Endometrial microvascular endothelial cells (primary cell): Measurements from ENCODE around the gene CWF19L2. TPM values are rescaled to one million over a fixed set of nuclear protein-coding genes. Genes with fewer than 3 reads are reported as not detected.
"Not testable (repeated sequence)": the region's sequence is repeated elsewhere in the genome, so short reads cannot be mapped to it uniquely, and the experiment has no call there.

ENCODE experiments used
- in situ Hi-C: cut with HindIII; loops from 2 replicates; pipeline ENCODE4 v1.10.0; 2017; ENCODE audit warnings: low sequenced_read_pairs, low pct_unique_long_range_greater_than_20kb; ENCODE audit errors: inconsistent ontology term
- total RNA-seq: library from RNA; depleted of rRNA; stranded (reverse); fragments of >200 nt; gene quantifications from one replicate; pipeline ENCODE4 v1.2.3, GENCODE V29; 2015; ENCODE audit errors: inconsistent ontology term

CWF19L2 gene
- total RNA-seq, 1 donor from 2014 or later = 5.9 TPM

GRCh38 chr11:107442715-107443215, 14.9 kb downstream of the CWF19L2 start:
- in situ Hi-C loops = no loop called here

DNA sequence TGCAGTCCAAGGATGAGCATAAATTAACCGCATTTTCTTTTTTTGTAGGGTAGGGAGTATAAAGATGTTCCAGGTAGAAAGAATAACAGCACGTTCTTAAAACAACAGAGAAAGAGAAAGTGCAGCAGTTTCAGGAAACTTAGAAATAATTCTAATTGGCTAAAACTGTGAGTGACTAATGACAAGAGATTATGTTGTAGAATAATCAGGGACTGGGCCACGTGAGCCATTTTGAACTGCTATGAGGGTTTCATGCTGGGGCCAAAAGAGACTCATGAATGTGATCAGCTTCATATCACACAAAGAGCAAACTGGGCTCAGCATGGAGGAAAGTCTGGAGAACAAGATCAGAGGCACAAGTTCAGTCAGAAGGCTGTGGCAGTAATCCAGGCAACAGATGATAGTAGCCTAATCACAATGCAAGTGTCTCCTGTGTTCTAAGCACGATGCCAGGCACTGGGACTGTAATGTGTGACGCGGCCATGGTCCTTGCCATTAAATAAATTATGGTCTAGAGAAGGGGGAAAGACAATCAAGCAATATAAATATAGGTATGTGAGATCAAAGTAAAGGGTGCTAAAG, 17.9 kb downstream of the CWF19L2 start:
- in situ Hi-C loops = no loop called here

DNA sequence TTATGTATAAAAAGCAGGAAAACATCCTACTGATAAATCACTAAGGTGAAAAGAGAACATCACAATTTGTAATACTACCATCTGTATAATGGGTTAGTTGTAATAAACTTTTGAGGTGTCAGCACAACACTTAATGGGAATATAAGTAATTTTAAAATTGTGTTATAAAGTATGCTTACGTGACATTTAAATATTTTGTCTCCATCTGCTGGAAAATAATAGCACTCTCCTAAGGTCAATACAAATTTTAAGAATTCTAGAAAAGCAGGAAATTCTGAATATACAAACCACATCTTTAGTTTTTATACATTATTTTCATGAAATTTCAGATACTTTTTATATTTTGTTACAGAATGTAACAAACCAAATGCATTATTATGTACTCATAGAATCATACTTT, 19.5 kb downstream of the CWF19L2 start:
- in situ Hi-C loops = no loop called here

DNA sequence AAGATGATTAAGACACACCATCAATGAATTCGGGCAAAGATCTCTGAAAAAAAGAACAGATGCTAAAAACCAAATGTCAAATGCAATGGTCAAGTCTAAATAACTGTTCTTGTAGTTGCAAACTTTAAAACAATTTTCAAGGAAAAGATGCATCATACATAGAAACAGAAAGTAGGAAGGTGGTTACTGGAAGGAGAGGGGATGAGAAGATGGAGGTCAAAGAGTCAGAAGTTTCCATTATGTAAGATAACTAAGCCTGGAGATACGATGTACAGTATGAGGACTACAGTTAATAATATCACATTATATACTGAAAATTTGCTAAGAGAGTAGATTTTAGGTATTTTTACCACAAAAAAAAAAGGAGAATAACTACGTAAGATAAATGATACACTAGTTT, 27.1 kb downstream of the CWF19L2 start:
- in situ Hi-C loops = no loop called here

GRCh38 chr11:107427569-107428180, 29.9 kb downstream of the CWF19L2 start:
- in situ Hi-C loops = no loop called here

- in situ Hi-C loops = no loop called here
These were observed 44.3 kb downstream of the CWF19L2 start for GRCh38 chr11:107413352-107413751.

GRCh38 chr11:107408762-107409211, 48.8 kb downstream of the CWF19L2 start:
- in situ Hi-C loops = no loop called here

DNA sequence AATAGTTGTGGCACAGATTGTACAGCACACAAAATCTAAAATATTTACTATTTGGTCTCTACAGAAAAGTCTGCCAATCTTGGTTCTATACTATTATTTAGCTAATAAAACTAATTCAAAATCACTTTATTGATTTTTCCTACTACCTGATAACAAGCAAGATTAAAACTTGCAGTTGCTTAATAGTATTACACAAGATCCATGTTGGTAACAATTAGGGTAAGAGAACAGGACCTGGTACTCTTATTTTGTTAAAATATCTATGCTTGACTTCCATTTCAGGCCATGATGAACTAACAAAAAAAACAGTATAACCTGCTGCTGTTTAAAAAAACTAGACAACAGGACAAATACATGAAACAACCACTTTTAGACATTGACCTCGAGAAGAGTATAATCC, 52.4 kb downstream of the CWF19L2 start:
- in situ Hi-C loops = no loop called here

- in situ Hi-C loops = not testable (repeated sequence)
These were observed 56.5 kb downstream of the CWF19L2 start for GRCh38 chr11:107401131-107401530.

DNA sequence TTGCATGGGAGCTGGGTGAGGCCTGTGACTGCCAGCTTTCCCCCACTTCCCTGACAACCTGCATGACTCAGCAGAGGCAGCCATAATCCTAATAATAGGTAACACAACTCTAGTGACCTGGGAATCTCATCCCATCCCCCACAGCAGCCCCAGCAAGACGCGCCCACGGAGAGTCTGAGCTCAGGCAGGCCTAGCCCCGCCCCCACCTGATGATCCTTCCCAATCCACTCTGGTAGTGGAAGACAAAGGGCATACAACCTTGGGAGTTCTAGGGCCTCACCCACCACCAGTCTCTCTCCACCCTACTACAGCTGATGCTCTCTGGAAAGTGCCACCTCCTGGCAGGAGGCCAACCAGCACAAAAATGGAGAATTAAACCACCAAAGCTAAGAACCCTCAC, 60.3 kb downstream of the CWF19L2 start:
- in situ Hi-C loops = no loop called here

- in situ Hi-C loops = no loop called here
These were observed 65.0 kb downstream of the CWF19L2 start for GRCh38 chr11:107392611-107393010.

DNA sequence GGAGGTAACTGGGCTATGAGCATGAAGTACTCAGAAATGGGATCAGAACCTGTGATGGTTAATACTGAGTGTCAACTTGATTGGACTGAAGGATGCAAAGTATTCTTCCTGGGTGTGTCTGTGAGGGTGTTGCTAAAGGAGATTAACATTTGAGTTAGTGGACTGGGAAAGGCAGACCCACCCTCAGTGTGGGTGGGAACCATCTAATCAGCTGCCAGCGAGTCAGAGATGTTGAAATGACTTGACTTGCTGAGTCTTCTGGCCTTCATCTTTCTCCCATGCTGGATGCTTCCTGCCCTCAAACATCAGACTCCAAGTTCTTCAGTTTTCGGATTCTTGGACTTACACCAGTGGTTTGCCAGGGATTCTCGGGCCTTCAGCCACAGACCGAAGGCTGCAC, 66.9 kb downstream of the CWF19L2 start:
- in situ Hi-C loops = not testable (repeated sequence)

GRCh38 chr11:107387666-107388065, 70.0 kb downstream of the CWF19L2 start:
- in situ Hi-C loops = no loop called here

DNA sequence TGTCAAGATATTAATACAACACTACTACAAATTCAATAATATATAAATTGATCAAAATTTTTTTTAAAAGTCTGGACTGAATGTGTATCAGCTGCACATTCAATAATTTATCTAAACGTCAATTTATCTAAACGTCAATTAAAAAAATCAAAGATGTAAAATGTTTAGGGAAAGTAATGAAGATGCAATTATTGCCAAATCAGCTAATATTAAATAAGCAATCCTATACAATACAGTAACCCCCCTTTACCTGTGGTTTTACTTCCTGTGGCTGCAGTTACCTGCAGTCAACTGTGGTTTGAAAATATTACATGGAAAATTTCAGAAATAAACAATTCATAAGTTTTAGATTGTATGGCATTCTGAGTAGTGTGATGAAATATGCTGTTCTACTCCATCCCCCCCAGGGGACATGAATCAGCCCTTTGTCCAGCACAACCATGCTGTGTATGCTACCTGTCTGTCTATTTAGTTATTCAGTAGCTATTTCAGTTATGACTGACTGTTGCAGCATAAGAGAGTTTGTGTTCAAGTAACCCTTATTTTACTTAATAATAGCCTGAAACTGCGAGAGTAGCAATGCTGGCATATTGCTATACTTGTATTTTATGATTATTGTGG, 72.2 kb downstream of the CWF19L2 start:
- in situ Hi-C loops = no loop called here

DNA sequence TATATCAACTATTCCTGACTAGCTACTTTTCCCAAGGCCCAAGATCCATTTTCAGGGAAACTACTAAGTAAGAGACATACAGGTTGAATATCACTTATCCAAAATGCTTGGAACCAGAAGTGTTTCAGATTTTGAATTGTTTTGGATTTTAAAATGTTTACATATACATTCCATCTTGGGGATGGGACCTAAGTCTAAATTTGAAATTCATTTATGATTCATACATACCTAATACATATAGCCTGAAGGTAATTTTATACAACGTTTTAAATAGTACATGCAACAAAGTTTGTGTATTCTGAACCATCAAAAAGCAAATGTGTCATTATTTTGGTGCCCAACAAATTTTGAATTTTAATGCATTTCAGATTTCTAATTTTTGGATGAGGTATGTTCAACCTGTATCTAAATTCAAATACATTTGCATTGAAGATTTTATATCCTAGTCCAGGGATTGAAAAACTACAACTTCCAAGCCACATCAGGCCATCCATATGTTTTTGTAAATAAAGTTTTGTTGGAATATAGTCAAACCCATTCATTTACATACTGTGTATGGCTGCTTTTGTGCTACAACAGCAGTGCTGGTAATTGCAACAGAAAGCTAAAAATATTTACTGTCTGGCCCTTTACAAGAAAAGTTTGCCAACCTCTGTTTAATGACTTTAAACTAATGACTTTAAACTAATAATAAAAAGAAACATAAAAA, 73.3 kb downstream of the CWF19L2 start:
- in situ Hi-C loops = no loop called here

DNA sequence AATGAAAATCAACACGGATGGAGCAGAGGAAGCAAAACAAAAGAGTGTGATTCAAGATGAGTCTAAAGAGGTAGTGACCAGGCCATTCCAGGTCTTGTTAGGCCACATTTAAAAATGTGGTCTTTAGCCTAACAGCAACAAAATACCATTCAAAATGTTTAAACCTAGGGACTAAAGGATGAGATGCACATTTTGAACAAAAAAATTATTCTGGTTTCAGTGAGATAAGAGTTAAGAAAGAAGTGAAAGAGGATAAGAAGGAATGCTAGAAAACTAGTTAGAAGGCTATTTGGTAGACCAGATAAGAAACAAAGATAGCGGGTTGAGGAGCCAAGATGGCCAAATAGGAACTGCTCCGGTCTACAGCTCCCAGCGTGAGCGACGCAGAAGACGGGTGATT, 85.2 kb downstream of the CWF19L2 start:
- in situ Hi-C loops = no loop called here

- in situ Hi-C loops = no loop called here
These were observed 87.2 kb downstream of the CWF19L2 start for GRCh38 chr11:107370390-107370789.

DNA sequence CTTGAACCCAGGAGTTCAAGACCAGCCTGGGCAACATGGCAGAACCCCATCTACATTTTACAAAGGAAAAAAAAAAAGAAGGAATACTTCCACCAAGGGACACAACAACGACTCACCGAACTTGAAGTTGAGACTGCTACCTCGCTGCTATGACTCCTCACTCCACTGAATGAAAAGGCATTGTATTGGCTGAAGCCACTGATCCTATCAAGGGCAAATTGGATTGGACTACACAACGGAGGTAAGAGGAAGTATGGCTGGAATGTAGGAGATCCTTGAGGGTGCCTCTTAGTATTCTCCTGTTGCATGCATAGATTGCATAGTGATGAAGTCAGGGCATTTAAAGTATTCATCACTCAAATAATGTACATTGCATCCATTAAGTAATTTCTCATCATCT, 97.9 kb downstream of the CWF19L2 start:
- in situ Hi-C loops = no loop called here

DNA sequence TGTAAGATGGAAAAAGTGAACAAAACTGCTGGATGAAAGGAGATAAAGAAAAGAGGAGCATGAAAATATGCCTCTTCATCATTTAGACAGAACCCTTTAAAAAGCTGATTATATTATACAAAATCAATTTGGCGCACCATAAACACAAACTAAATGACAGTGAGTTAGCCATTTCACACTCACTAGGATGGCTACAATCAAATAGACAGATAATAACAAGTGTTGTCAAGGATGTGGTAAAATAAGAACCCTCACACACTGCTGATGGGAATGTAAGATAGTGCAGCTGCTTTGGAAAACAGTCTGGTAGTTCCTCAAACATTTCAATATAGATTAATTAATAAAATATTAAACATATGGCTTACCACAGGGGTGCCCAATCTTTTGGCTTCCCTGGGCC, 99.7 kb downstream of the CWF19L2 start:
- in situ Hi-C loops = no loop called here

- in situ Hi-C loops = no loop called here
These were observed 102.8 kb downstream of the CWF19L2 start for GRCh38 chr11:107354780-107355179.
